GM18499 (cell line): ENCODE data around the gene SACS.
"Not testable (repeated sequence)": the region's sequence is repeated elsewhere in the genome, so short reads cannot be mapped to it uniquely, and the experiment has no call there.

Experiments used
- ATAC-seq: cut with Tn5 transposase; IDR thresholded peaks from one replicate; pipeline ENCODE4 v1.9.1; 2021; ENCODE audit warnings: moderate number of reproducible peaks; ENCODE audit not compliant: insufficient read depth, unreplicated experiment

Gene SACS

DNA sequence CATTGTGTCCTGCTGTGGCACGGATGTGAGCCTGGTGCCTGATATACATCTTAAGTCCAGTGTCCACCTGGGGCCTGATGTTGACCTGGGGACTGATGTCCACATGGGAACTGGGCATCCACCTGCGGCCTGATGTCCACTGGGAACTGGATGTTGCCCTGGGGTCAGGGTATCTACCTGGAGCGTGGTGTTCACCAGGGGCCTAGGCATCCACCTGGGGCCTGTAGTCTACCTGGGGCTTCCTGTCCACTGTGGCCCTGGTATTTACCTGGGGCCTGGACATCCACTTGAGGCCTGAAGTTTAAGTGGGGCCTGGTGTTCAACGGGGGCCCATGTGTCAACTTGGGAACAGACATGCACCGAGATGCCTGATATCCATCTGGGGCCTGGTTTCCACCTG lies 11.9 kb downstream of the SACS start:
- no peak for ATAC-seq

DNA sequence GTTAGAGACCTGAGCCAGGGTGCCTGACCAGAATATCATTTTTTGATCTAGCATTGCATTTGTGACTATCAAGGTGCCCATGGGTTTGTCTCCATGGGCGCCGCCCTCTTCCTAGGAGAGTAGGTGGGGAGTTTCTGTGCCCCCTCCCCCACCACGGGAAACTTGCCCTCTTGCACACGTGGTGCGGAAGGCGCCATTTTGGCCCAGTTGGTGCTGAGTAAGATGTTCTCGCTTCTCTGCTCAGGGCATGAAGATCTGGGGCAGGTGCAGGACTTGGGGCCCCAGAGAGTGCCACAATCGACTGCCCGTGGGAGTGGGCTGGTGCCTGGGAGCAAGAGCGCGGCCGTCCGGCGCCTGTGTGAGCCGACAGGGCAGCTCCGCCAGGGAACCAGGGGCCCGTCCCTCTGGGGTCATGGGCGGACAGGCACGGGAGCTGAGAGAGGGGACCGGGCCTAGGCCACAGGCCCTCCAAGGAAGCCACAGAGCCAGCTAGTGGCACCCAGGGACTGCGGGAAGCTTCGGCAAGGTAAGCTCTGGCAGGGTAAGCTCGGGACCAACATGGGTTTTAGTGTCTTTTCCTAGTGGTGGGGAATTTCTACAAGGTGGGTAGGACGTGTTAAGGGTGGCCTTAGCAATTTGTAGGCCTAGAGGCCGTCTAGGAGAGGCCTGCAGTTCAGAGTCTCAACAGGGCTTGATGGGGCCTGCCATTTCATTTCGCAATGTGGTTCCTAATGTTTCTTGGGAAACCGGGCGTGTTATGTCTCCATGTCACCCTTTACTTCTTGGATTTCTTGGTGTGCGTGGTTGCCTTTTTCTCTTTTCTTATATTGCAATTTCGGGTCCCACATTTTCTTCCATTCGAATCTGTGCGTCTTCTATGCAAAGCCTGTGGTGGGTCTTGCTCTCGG lies 14.5 kb downstream of the SACS start:
- ATAC-seq, result no peak

DNA sequence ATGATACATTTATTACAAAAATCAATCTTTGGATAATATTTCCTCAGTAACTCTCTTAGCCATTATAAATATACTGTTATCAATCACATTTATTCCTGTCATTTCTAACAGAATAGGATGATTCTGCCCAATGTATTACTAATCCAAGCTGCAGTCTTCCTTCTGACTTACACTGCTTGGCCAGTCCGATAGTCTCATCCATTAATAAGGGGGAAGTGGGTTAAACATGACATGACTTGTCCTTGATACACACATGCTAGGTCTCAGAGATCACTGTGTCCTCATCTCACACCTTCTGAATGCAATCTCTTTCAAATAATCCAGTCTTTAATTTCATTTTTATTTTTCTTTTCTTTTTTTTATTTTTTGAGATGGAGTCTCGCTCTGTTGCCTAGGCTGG lies 18.8 kb downstream of the SACS start:
- ATAC-seq, result no peak

DNA sequence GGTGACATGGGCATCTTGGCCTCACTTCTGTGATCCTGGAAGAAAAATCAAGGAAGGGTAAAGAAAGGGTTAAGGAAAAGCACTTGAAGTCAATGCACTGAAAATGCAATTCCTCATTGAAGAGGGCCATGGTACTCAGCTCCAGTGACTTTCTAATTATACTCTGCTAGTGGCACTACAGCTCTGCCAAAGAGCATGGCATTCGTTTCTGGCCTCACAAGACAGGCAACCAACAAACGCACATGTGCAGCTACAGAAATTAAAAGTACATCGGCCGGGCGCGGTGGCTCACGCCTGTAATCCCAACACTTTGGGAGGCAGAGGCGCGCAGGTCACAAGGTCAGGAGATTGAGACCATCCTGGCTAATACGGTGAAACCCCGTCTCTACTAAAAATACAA lies 21.8 kb downstream of the SACS start:
- no peak for ATAC-seq

DNA sequence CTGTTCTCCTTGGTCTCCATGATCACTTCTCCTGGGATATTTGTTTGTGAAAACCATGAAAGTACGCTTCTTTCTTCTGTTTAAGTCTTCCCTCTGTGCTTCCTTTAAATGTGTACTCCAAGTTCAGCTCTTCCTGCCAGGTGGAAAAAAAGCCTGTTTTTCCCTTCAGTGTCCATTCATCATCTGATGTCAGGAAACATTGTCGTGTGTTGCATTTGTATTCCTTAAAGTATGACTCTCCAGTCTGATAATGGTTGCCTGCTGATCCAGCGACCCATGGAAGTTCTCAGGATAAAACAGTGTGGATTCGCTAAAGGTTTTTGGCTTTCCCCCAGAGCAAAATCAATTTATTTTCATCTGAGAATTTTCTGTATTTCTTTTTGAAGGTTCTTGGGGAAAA lies 22.3 kb downstream of the SACS start:
- ATAC-seq, result no peak

- no peak for ATAC-seq
Observed at GRCh38 chr13:23408026-23408425, 25.5 kb downstream of the SACS start.

- not testable (repeated sequence) for ATAC-seq
Observed at GRCh38 chr13:23401156-23401555, 32.3 kb downstream of the SACS start.

DNA sequence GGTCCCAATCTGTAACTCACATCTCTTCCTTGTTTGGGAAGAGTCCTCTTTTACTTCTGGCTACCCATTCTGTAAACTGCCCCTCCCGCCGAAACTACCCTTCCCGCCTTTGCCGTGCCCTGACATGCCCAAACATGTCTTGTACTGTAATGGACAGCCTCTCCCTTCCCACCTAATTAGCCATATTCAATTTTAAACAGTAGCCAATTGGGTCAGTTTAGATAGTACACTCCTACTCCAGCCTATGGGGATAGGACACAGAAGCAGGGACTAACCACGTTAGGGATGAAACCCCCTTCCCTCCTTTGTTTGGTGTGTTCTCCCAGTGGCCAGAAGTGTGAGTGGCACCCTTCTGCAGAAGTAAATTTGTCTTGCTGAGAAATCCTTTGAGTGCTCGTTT lies 34.2 kb downstream of the SACS start:
- ATAC-seq, result no peak

- ATAC-seq, result no peak
Observed at GRCh38 chr13:23394821-23395220, 38.7 kb downstream of the SACS start.

GRCh38 chr13:23392925-23393645 lies 40.4 kb downstream of the SACS start:
- no peak for ATAC-seq

DNA sequence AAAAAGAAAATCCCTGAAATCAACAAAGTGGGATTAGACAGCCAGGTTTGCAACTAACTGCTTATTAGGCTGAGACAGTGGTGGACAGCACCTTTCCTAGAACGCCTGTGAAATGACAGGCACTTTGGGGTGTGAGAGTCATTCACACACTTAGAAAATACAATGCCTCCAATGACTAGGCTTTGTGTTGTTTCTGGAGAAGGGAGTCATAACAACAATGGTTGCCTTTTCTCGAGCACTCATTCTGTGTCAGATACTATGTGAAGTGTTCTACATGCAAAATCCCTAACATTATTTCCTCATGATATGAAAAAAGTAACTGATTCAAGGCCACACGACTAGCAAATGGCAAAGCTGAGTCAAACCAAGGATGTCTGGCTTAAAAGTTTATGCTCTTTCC lies 41.2 kb downstream of the SACS start:
- no peak for ATAC-seq

- no peak for ATAC-seq
Observed at GRCh38 chr13:23391752-23392151, 41.8 kb downstream of the SACS start.

- peak; percentile 62 for ATAC-seq
Observed at GRCh38 chr13:23386533-23386932, 47.0 kb downstream of the SACS start.

GRCh38 chr13:23385931-23386330 lies 47.6 kb downstream of the SACS start:
- no peak for ATAC-seq

GRCh38 chr13:23384111-23384510 lies 49.4 kb downstream of the SACS start:
- ATAC-seq, result peak; percentile 75

- no peak for ATAC-seq
Observed at GRCh38 chr13:23383151-23383550, 50.4 kb downstream of the SACS start.

- ATAC-seq, result no peak
Observed at GRCh38 chr13:23381866-23382265, 51.6 kb downstream of the SACS start.

- no peak for ATAC-seq
Observed at GRCh38 chr13:23380534-23380933, 53.0 kb downstream of the SACS start.

DNA sequence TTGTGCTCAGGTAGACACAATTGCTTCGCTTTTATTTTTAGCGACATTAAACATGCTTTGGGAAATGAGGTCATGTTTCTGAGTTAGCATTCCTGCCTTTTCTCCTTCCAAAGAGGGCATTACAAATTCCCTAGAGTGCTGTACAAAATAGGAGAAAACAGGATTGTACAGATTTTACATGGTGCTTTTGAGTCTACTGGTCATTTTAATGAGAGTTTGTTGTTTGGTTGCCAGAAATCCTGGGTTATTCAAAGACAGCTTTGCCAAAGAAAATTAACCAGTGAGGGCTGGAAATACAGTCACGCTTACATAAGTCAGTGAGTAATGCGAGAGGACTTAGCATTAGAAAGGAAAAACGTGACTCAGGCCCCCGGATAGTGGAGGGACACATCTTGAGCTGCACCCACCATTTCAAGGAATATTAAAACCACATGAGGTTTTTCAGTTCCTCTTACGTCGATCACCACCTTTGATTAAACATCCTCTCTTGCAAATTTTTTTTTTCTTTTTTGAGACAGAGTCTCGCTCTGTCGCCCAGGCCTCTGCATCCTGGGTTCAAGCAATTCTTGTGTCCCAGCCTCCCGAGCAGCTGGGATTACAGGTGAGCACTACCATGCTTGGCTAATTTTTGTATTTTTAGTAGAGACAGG lies 55.4 kb downstream of the SACS start:
- peak; percentile 29 for ATAC-seq

GRCh38 chr13:23377579-23377978 lies 55.9 kb downstream of the SACS start:
- ATAC-seq, result no peak
